Midbrain (tissue), 1 donor: ENCODE data around the gene TTC9C.
"Not testable (repeated sequence)": the region's sequence is repeated elsewhere in the genome, so short reads cannot be mapped to it uniquely, and the experiment has no call there.

Experiments used
- DNase-seq: peaks from one replicate; lab custom pipeline; 2025; lab: John Stamatoyannopoulos, UW

The TTC9C gene, protein sequence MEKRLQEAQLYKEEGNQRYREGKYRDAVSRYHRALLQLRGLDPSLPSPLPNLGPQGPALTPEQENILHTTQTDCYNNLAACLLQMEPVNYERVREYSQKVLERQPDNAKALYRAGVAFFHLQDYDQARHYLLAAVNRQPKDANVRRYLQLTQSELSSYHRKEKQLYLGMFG

DNA sequence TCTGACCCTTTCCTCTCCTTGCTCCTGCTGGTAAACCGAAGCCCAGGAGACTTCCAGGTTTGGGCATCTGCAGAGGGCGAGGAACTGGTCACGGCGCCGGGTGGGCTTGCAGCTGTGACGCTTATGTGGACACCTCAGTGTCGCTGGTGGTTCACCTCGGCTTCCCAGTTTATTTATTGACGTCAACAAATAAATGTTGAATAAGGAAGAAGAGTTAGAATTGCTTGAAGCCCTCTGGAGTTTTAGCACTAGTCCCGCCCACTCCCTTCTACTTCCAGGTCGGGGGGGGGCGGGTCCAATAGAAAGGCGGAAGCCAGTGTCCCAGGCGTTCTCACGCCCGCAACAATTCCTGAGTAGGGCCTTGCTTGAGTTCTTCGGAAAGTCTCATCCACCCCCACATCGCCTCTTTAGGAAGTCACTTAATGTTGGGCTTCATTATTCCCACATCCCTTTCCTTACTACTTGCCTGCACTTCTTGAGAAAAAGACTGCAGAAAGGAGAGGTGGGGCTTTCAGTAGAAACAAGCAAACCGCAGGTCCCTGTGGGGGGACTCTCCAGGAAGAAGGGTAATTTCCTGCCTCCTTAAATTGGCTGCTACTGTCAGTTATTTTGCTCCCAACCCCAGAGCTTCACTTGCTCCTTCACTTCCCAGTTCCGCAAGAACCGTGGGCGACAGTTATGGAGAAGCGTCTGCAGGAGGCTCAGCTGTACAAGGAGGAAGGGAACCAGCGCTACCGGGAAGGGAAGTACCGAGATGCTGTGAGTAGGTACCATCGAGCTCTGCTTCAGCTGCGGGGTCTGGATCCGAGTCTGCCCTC is at the start of gene TTC9C:
Gene TTC9C, plus strand, starts transcription at position 316 of the 818 bp plus-strand sequence. Its CDS starts 363 bp downstream, at position 679.
- DNase-seq, result peak; percentile 89

DNA sequence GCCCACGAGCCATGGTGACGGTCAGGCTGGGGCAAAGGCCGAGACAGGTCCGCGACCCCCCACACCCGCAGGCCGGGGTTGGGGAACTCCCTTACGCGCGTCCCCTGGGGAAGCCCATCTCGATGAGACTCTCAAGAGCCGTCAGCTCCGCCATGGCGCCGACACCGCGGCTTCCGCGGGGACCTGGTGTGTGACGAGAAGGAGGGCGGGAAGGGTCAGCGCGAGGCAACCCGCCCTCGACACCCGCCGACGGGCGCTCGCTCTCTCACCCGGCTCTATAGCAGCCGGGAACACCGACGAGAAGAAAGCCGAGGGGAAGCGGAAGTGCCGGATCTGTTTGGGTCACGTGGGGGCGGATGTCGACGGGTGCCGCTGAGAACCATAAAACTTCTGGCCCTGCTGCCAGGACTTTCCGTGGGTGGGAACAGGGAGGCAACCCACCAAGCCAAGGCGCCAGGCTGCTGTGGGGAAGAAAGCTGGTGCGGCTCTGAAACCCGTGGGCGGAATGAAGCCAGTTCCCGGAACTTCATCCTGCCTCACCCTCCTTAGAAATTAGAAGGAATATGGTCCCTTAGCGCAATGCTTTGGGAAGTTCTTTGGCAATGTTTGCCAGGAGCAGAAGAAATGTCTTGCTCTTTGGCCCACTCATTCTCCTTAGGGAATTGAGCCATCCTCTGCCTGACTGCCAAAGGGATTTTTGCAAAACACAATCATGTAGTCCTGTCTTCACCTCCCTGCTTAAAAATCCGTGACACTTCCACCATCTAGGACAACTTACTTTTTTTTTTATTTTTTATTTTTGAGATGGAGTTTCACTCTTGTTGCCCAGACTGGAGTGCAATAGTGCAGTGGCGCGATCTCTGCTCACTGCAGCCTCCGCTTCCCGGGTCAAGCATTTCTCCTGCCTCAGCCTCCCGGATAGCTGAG is 49.3 kb upstream of the TTC9C start, which contains the start of gene UBXN1:
Gene UBXN1, minus strand, starts transcription at position 304 of the 927 bp plus-strand sequence. Its CDS starts 150 bp downstream, at position 154.
- peak; percentile 89 for DNase-seq

DNA sequence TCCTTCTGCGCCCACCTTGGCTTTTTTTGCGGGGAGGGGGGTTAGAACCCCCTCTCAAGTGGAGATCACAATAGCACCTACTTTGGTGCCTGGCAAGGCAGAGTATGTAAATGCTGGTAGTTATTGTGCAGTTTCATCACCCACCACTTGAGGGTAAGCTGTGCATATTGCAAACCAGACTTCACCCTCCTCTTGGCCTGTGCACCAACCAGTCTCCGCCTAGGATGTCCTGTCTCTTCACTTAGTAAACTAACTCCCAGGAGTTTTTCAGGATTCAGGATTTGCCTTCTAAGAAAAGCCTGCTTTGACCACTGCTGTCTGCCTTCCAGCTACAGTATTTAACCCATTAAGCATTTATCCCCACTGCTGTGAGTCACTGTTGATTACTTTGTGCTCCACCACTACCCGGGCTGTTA is 47.5 kb upstream of the TTC9C start:
- no peak for DNase-seq

DNA sequence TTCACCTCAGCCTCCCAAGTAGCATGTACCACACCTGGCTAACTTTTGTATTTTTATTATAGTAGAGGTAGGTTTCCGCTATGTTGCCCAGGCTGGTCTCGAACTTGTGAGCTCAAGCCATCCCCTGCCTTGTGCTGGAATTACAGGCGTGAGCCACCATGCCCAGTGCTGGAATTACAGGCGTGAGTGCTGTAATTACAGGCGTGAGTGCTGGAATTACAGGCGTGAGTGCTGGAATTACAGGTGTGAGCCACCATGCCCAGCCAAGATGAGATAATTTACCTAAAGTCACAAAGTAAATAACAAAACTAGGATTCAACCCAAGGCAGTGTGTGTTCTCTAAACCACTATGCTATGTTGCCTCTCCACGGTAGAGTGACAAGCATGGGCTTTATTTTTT is 45.8 kb upstream of the TTC9C start:
- no peak for DNase-seq

DNA sequence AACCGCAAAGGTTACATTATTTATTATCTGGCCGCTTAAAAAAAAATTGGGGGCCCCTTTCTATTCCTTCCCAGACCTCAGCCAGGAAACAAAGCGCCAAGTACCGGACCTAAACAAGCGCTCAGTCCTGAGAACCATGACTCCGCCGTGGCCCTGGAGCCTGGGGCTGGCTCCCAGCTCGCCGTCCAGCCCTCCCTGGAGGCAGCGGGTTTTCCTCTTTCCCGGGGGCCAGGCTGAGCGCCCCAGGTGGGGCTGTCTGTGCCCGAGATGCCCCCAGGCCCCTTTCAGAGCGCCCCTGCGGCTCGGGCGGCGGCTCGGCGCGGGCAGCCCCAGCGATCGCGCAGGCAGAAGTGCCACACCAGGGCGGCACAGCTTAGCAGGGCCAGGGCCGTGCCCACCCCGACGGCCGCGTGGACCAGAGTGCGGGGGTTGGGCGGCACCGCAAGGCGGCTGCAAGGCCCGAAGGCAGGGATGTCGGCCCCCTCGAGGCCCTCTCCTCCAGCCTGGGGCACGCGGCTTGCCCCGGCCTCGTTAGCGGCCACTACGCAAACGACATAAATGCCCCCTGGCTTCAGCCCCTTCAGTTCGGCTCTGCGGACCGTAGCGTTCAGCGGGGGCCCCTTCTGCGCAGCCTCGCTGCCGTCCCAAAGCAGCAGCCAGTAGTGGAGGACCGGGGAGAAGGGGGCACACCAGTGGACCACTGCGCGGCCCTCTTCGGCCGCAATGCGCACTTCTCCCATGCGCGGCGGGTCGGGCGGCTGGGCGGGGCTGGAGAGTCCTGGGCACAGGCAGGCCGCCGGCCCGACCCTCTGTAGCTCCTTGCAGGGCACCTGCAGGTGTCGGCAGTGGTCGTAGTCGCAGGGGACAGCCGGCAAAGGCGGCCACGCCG is 40.5 kb upstream of the TTC9C start:
- no peak for DNase-seq

DNA sequence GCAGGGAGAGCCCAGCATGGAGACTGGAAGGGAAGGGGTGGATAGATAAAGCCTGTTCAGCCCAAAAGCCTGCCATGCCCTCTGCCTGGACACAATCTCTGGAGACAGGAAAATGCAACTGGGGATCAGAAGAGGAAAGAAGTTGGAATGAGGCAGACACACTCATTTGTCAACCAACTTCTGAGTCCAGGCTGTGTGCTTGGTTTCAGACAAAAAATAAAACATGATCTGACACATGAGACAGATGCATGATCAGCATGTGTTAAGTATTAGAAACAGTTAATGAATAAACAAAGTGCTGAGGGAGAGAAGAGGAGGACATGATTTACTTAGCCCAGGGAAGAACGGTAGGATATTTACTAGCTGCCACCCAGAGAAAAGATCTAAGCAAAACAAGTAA is 39.8 kb upstream of the TTC9C start:
- DNase-seq, result no peak

DNA sequence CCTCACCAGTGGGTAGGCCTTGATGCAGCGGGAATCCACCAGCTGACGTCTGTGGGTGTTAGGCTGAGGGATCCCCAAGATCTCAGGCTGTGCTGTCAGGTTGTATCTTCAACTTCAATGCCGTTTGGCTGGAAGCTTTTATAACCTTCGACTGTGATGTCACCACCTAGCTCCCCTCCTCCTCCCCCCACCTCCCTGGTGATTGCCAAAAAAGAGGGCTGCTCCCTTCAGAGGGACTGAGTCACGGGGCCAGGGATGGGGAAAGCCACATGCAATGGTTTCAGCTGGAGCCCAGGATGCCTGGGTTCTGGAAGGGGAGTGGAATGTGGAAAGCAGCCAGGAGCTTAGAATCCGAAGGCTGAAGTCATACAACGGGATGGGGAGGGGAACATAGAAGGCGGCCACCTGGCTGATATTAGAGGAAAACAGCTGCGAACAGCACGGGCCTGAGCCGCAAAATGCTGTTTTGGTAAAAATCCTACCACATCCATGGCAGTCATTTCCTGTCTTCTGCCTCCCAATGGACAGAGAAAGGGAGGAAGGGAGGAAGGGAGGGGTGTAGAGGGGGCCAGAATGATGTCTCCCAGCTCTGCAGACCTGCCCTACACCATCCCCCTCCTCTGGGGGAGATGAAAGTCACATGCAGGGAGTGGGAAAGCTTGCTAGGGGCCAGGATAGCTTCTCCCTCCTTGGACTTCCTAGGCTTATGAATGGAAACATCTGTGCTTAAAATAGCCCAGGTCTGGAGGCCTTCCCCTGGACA is 38.7 kb upstream of the TTC9C start, which contains the start of gene LRRN4CL:
Gene LRRN4CL, minus strand, starts transcription at position 110 of the 763 bp plus-strand sequence. CDS start 1,022 bp downstream, outside the sequence.
- no peak for DNase-seq

DNA sequence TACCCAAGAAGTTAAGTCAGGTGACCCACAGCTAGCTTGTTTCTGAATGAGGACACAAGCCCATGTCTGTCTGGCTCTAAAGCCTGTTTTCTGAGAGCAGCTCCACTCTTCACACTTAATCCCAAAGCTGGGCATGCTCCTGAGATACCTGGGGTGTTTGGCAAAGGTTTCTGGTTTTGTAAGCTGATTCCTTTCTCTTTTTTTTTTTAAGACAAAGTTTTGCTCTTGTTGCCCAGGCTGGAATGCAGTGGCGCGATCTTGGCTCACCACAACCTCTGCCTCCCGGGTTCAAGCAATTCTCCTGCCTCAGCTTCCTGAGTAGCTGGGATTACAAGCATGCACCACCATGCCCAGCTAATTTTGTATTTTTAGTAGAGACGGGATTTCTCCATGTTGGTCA is 34.7 kb upstream of the TTC9C start:
- not testable (repeated sequence) for DNase-seq

DNA sequence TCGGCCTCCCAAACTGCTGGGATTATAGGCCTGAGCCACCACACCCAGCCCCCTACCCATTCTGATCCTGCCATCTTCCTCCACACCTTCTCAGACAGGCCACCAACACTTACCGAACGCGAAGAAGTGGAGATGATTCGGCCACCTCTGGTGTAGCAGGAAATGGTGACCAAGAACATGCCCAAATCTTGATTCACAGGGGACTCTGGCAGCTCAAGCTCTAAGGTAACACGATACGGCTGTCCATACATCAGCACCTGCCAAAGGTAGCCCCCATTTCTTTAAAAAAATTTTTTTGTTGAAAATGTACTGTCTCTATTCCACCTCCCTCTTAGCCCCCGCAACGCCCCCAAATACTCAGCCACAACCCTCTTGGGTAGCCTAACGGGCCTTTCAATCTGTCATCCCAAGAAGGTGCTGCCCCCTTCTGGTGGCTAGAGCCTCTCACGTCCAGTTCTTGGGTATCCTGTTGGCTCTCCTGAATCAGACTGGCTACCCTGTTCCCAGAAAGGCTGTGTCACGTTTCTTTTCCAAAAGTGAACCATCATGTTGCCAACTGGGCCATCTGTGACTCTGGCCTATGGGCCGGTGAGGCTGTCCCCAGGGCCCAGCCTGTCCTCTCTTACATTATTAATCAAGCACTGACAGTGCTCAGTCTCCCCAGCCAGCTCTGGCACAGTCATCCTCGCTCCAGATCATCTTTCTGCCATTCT is 33.7 kb upstream of the TTC9C start:
- DNase-seq, result peak; percentile 59

DNA sequence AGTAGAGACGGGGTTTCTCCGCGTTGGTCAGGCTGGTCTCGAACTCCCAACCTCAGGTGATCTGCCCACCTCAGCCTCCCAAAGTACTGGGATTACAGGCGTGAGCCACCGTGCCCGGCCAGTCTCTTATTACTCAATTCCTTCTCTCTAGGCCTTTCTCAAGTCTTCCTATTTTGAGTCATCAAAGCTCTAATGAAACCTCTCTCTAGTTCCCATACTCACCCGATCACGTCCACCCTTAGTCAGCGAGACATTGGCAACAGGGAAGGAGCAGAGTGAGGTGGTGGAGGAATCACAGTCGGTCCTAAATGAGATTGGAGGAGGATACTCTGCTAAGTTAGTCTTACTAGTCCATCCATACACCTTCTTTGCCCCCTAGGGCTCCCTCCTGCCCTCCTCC is 26.0 kb upstream of the TTC9C start:
- no peak for DNase-seq

DNA sequence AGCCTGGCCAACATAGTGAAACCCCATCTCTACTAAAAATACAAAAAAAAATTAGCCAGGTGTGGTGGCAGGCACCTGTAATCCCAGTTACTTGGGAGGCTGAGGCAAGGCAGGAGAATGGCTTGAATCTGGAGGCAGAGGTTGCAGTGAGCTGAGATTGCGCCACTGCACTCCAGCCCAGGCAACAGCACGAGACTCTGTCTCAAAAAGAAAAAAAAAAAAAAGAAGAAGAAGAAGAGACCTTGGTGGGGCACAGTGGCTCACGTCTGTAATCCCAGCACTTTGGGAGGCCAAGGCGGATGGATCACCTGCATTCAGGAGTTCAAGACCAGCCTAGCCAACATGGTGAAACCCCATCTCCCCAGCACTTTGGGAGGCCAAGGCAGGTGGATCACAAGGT is 24.4 kb upstream of the TTC9C start:
- DNase-seq, result not testable (repeated sequence)

DNA sequence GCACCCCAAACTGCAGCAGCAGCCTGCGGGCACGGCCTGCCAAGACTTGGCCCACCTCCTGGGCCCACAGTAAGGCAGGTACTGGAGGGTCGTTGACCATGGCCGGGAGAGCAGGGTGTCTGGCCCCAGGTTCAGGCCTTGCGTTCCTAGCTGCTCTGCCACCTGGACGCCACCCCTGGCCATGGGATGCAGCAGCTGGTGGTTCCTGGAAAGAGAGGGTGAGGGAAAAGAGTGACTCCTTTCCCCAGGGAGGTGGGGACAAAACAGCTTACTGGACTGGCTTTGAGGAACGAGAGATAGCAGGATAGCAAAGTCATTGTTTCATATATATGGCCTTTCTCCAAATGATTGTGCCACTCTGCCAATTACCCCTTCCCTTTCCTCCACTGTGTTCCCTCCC is 22.9 kb upstream of the TTC9C start:
- no peak for DNase-seq

DNA sequence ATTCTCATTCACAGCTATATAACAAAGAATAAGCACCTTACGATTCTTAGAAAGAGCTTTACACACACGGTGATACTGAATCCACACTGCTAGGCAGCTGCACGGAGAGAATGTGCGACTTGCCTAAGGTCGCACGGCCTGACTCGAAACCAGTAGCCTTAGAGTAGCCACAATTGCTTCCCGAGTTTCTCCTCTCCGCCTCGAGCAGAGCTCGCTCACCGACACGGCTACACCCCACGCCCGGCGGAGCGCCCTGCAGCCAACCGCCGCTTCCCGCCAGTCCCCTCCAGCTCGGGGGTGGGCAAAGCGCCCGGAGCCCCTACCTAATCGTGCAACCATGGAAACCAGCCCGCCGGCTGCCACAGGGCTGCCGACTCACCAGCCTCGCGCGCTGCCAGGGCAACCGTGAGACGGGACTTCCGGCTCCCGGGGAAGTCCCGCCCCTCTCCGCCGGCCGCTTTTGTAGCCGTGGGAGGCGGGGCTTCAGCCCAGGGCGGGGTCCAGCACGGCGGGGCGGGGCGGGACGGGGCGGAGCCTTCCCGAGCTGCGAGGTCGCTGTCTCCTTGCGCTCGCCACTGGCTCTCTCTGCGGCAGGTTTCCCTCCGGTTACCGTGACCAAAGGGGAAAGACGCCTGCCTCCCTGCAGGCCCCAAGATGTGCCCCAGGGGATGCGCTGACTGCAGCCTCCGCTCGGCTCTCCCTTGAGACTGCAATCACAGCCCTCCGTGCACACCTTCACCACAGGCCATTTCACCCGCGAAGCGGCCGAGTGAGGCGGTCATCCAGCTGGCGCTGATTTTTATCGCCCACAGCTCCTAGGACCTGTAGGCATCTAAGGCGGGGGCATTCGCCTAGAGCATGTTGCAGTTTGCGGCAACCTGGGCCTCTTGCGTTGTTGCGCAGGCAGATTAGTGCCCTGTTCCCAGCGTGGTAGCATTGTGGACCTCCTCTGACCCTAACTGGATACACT is 22.1 kb upstream of the TTC9C start:
- DNase-seq, result peak; percentile 96

DNA sequence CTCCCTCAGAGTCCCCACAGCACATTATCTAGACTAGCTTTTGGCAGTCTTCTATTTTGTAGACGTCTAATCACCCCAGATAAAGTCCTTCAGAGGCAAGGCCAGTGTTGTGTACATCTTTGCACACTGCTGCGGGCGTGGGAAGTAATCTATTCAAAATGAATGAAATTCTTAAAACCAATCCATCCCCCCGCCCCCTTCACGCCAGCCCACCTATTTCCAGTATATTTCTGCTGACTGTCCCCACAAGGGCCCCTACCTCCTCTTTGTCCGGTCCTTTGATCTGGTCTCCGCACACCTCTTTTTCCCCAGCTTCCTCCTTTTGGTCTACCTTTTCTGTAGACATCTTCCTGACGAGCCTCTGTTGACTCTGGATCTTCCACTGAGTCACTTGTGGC is 21.4 kb upstream of the TTC9C start:
- no peak for DNase-seq

DNA sequence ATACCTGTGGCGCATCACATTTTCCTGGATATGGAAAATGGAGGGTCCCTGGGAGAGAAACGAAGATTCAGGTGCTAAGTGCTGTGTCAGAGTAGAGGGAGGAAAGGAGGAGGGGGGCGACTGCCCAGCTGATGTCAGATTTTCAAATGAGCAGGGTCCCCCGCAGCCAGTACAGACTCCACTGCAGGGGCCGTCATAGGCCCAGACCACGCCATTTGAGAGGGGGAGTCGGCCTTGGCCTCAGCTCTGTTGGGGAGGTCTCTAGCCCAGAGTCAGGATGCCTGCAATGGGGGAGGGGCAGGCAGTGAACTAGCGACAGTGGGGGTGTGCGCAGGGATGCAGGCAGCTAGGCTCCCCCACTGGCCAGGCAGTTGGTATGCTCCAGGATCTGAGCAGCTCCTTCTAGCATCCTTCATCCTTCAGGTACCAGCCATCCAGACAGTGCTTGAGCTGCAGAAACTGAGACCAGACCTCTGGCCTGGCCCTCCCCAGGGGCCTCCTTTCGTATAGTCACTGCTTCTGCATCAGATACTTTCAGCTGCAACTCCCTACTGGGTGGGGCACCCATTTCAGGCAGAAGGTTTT is 20.9 kb upstream of the TTC9C start, which contains the start of the genes BSCL2 and GNG3:
Gene BSCL2, minus strand, starts transcription at position 148 of the 585 bp plus-strand sequence. CDS start 229 bp downstream, outside the sequence.
Gene GNG3, plus strand, starts transcription at position 400 of the 585 bp plus-strand sequence. CDS start 620 bp downstream, outside the sequence.
- peak; percentile 75 for DNase-seq

DNA sequence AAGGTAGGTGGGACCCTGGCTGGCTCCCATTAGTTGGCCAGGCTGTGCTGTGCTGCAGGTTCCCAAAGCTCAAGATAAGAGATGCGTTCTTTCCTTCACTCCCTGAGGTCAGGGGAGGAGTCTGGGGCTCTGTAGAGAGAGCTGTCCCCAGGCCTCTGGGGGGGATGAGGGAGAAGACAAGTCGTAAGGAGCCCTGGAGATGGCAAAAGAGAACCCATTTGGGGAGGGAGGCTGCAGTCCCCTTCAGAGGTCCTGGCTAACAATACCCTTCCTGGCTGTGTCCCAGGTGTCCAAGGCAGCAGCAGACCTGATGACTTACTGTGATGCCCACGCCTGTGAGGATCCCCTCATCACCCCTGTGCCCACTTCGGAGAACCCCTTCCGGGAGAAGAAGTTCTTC is 19.9 kb upstream of the TTC9C start:
- DNase-seq, result no peak

DNA sequence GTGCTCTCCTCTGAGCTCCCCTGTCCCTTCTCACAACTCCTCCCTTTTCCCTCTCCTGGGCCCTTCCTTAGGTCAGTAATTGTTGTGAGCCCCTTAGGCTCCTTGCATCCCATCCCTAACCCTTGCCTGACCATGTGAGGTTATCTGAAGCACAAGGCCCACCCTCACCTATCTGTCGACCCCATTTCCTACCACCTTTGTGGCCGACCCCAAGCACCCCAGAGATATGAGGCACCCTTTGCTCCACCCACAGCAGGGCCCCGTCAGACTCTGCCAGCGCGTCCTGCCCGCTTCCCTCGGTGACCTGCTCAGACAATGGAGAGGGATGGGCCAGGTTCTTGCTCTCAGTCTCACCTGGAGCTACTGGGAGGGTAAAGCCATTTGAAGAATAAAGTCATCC is 19.5 kb upstream of the TTC9C start:
- no peak for DNase-seq
